22Rv1 (cell line): Measurements from ENCODE around the gene MT3.

Experiments used
- CTCF ChIP-seq: fragments of 450-650 bp; IDR thresholded peaks from 2 replicates; pipeline ENCODE4 v1.5.1; 2017; ENCODE audit warnings: mild to moderate bottlenecking
- ZFX ChIP-seq: fragments of 450-650 bp; IDR thresholded peaks from 2 replicates; pipeline ENCODE4 v1.6.1; 2017; ENCODE audit warnings: antibody characterized with exemption, borderline replicate concordance

DNA sequence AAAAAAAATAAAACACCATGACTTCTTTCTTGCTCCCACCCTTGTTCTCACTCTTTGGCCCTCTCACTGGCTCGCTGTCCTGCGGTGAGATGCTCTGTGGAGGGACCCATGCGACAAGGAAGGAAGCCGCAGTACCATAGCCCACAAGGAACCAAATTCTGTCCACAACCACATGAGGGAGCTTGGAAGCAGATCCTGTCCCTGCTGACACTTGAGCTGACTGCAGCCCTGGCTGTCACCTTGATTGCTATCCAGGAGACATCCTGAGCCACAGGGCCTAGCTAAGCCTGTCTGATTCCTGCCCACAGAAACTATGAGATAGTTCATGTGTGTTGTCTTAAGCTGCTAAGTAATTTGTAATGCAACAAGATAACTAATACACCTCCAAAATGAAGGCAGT lies 14.3 kb downstream of the MT3 start:
- TF ChIP-seq CTCF (peak; percentile 62), ZFX (no peak)
